Retina (tissue), 1 donor: Measurements from ENCODE around the gene NCOA1.
"Not testable (repeated sequence)": the region's sequence is repeated elsewhere in the genome, so short reads cannot be mapped to it uniquely, and the experiment has no call there.

Experiments
- DNase-seq: peaks from one replicate; pipeline ENCODE4 v3.0.0-alpha.2; 2016

NCOA1 gene

GRCh38 chr2:24805811-24806660 lies 315.0 kb downstream of the NCOA1 start:
- not testable (repeated sequence) for DNase-seq

- no peak for DNase-seq
Observed at GRCh38 chr2:24806661-24807036, 315.6 kb downstream of the NCOA1 start.

GRCh38 chr2:24809316-24810007 lies 318.4 kb downstream of the NCOA1 start:
- DNase-seq = no peak

GRCh38 chr2:24813691-24814137 lies 322.7 kb downstream of the NCOA1 start:
- no peak for DNase-seq

- DNase-seq = no peak
Observed at GRCh38 chr2:24814516-24814915, 323.5 kb downstream of the NCOA1 start.

- no peak for DNase-seq
Observed at GRCh38 chr2:24815171-24815570, 324.1 kb downstream of the NCOA1 start.

GRCh38 chr2:24816404-24816803 lies 325.4 kb downstream of the NCOA1 start:
- DNase-seq = no peak

- DNase-seq = no peak
Observed at GRCh38 chr2:24816884-24817283, 325.8 kb downstream of the NCOA1 start.

GRCh38 chr2:24818721-24819167 lies 327.7 kb downstream of the NCOA1 start:
- no peak for DNase-seq

GRCh38 chr2:24819442-24820174 lies 328.6 kb downstream of the NCOA1 start:
- no peak for DNase-seq

GRCh38 chr2:24820175-24820513 lies 329.1 kb downstream of the NCOA1 start:
- no peak for DNase-seq
